WERI-Rb-1 (cell line): ENCODE results near the gene ETF1.

Experiments
- DNase-seq: peaks from one replicate; pipeline ENCODE4 v3.0.0-alpha.2; 2020
- H3K27ac ChIP-seq: fragments of 250-450 bp; sonication (Bioruptor Pico); 2 replicates; pipeline ENCODE4 v1.5.1; 2020; ENCODE audit warnings: mild to moderate bottlenecking, moderate library complexity
- H3K27me3 ChIP-seq: fragments of 250-450 bp; sonication (Bioruptor Pico); 2 replicates; pipeline ENCODE4 v1.5.1; 2021; ENCODE audit warnings: mild to moderate bottlenecking, low read depth, moderate library complexity; ENCODE audit not compliant: insufficient read depth, severe bottlenecking
- H3K36me3 ChIP-seq: fragments of 250-450 bp; sonication (Bioruptor Pico); 2 replicates; pipeline ENCODE4 v1.5.1; 2020; ENCODE audit warnings: mild to moderate bottlenecking, moderate library complexity
- H3K4me3 ChIP-seq: 2 replicates; pipeline ENCODE4 v1.5.1; 2011; ENCODE audit warnings: low read depth, mild to moderate bottlenecking, control low read depth, low read length
- H3K9me3 ChIP-seq: fragments of 250-450 bp; sonication (Bioruptor Pico); 2 replicates; pipeline ENCODE4 v1.5.1; 2021; ENCODE audit warnings: mild to moderate bottlenecking, moderate library complexity; ENCODE audit not compliant: severe bottlenecking
- CTCF ChIP-seq: IDR thresholded peaks from 2 replicates; pipeline ENCODE4 v1.5.1; 2011; ENCODE audit warnings: low read depth, mild to moderate bottlenecking, control low read depth, inconsistent platforms, low read length

Gene ETF1

GRCh38 chr5:138498376-138498775 is 44.7 kb downstream of the ETF1 start:
- Histone ChIP-seq H3K27ac (no peak overlapping the region), H3K9me3 (no peaks in the 10 kb centered on the region), H3K27me3 (no peaks in the 10 kb centered on the region), H3K36me3 (no peaks in the 10 kb centered on the region), H3K4me3 (no peak overlapping the region)
- no peak for TF ChIP-seq CTCF
- DNase-seq = no peak

GRCh38 chr5:138495351-138495750 is 47.7 kb downstream of the ETF1 start:
- Histone ChIP-seq H3K9me3 (no peaks in the 10 kb centered on the region), H3K4me3 (no peak overlapping the region), H3K27ac (no peak overlapping the region), H3K27me3 (no peaks in the 10 kb centered on the region), H3K36me3 (no peaks in the 10 kb centered on the region)
- TF ChIP-seq CTCF = no peak
- no peak for DNase-seq

GRCh38 chr5:138492560-138493045 is 50.4 kb downstream of the ETF1 start:
- H3K27ac ChIP-seq = peak overlapping the region; percentile 82
- H3K27me3 ChIP-seq = no peaks in the 10 kb centered on the region
- H3K36me3 ChIP-seq = no peaks in the 10 kb centered on the region
- peak overlapping the region; percentile 71 for H3K4me3 ChIP-seq
- TF ChIP-seq CTCF = no peak
- DNase-seq = peak; percentile 31
- H3K9me3 ChIP-seq = no peaks in the 10 kb centered on the region

GRCh38 chr5:138491669-138492559 is 51.1 kb downstream of the ETF1 start:
- Histone ChIP-seq H3K27me3 (no peaks in the 10 kb centered on the region), H3K27ac (peak overlapping the region; percentile 82), H3K9me3 (no peaks in the 10 kb centered on the region), H3K4me3 (peak overlapping the region; percentile 71), H3K36me3 (no peaks in the 10 kb centered on the region)
- TF ChIP-seq CTCF = no peak
- peak; percentile 87 for DNase-seq

GRCh38 chr5:138491284-138491648 is 51.8 kb downstream of the ETF1 start:
- H3K4me3 ChIP-seq = peak overlapping the region; percentile 71; the same call in 1 of the 2 replicates
- TF ChIP-seq CTCF = no peak

More at GRCh38 chr5:138491284-138491648, 51.8 kb downstream of the ETF1 start:
- H3K9me3 ChIP-seq = no peaks in the 10 kb centered on the region
- H3K27ac ChIP-seq = peak overlapping the region; percentile 82
- no peak for DNase-seq
- H3K27me3 ChIP-seq = no peaks in the 10 kb centered on the region
- no peaks in the 10 kb centered on the region for H3K36me3 ChIP-seq
